Endometrial microvascular endothelial cells (primary cell): ENCODE data around the gene UTY. TPM values are rescaled to one million over a fixed set of nuclear protein-coding genes. Genes with fewer than 3 reads are reported as not detected.

Experiments used
- in situ Hi-C: cut with HindIII; loops from 2 replicates; pipeline ENCODE4 v1.10.0; 2017; ENCODE audit warnings: low sequenced_read_pairs, low pct_unique_long_range_greater_than_20kb; ENCODE audit errors: inconsistent ontology term
- total RNA-seq: library from RNA; depleted of rRNA; stranded (reverse); fragments of >200 nt; gene quantifications from one replicate; pipeline ENCODE4 v1.2.3, GENCODE V29; 2015; ENCODE audit errors: inconsistent ontology term

Gene UTY
- total RNA-seq, 1 donor from 2014 or later: not detected

GRCh38 chrY:13423281-13423732 lies 56.5 kb downstream of the UTY start:
- in situ Hi-C loops: no loop called here

- in situ Hi-C loops: no loop called here
These were observed 62.8 kb downstream of the UTY start for GRCh38 chrY:13416869-13417661.

DNA sequence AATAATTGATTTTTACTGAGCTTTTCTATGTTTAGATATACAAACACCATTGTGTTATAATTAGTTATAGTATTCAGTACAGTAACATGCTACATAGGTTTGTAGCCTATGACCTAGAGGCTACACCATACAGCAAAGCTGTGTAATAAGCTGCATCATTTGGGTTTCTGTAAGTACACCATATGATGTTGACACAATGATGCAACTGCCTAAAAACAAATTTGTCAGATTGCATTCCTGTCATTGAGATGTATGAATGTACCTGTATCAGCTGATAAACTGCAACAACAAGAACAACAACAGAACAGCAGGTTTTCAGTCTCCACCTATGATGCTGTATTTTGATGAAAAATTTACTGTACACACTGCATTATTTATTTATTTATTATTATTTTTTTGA lies 64.3 kb downstream of the UTY start:
- in situ Hi-C loops: no loop called here

DNA sequence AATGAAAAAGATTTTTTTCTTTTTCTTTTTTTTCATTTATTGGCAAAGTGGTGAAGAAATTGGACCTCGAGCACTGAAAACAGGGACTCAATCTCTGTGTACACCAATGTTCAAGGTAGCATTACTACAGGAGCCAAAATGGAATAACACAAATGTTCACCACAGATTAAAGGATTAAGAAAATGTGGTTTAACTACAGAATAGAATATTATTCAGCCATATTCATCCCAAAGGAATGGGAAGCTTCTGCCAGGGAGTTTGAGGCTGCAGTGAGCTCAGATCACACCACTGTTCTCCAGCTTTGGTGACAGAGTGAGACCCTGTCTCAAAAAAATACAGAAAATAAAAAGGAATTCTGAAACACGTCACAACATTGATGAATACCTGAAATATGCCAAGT lies 81.0 kb downstream of the UTY start:
- in situ Hi-C loops: no loop called here

- in situ Hi-C loops: no loop called here
These were observed 98.6 kb downstream of the UTY start for GRCh38 chrY:13381110-13381683.

- in situ Hi-C loops: no loop called here
These were observed 108.7 kb downstream of the UTY start for GRCh38 chrY:13370868-13371800.

DNA sequence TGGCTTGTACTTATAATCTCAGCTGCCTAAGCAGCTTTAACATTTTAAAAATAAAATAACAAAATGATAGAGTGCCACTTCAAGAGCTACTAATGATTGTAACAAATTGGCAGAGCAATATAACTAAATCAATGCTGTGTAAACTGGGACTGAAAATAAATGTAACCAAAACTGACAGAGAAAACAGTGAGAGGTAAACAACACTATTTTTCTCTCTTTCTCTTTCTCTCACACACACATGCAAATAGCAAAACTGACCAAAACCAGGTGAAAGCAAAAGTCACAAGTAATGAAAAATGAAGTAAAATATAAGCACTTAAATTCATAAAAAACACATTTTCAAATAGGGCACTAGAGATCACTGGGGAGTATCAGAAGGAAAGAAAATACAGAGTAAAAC lies 109.6 kb downstream of the UTY start:
- in situ Hi-C loops: no loop called here

GRCh38 chrY:13368513-13368845 lies 111.4 kb downstream of the UTY start:
- in situ Hi-C loops: no loop called here

DNA sequence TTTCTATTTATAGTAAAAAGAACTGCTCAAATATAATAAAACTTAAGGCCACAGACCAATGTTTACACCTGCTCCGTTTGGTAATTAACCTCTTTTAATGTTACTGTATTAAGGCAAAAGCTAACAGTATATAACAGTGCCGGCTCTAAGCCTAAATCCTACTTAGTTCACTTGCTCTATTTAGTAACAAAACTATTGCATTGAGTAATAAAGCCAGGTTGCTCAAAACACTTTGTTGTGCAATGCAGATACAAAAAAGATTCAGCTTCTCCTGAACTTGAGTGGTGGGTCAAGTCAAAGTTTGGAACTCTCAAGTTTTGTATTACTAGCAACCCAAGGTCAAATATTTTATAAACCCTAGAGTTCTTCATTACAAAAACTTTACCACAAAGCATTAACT lies 116.2 kb downstream of the UTY start:
- in situ Hi-C loops: no loop called here

DNA sequence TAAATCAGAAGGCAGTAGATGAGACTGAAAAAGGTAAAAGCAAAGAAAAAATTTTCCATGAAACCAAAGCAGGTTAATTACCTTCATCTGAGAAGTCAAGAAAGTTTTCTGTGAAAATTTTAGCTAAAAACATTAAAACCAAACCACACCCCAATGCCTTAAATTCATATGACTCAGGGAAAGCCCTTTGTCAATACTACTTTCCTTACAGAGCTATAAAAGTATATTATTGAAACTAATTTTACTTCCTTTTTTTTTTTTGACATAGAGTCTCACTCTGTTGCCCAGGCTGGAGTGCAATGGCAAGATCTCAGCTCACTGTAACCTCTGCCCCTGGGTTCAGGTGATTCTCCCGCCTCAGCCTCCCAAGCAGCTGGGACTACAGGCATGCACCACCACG lies 117.2 kb downstream of the UTY start:
- in situ Hi-C loops: no loop called here

DNA sequence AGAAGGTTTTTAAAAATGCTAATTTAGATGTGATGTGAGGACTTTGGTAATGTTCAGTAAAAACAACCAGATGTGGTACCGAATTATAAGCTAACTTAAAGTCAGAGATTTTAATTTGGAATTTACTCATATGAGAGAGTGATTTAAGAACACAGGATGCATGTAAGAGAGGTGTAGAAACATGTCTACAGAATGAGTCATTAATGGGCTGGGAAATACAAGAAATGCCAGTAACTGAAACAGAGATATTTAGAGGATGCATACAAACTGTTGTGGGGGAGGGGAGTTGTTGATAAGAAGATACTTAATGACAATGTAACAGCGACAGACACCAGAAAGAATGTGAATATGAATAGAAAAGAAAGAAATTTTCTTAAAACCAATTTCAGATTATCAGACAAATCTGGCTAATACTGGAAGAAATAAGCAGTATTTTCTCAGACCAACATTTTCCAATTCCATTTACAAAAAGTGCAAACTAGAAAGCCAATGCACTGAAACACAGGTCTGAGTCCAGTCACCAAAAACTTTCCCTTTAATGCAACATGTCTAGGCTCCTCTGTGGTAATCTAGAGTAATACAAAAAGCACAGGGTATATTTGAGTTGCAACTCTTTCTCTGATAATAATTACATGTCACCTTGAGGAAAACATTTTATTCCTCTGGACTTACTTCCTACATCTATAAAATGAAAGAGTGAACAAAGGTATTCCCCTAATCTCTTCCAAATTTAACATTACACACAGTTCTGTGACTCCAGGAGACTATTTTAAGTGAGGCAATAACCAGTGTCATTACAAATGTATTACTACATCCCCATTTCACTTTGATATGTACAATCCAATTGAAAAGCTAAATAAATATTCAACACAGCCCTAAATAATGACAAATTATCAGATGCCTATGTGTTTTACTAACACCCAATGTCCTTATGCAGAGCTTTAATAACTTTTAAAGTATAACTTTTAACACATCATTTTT lies 117.9 kb downstream of the UTY start:
- in situ Hi-C loops: no loop called here

GRCh38 chrY:13351443-13351842 lies 128.4 kb downstream of the UTY start:
- in situ Hi-C loops: no loop called here

- in situ Hi-C loops: no loop called here
These were observed 132.7 kb downstream of the UTY start for GRCh38 chrY:13347106-13347505.

DNA sequence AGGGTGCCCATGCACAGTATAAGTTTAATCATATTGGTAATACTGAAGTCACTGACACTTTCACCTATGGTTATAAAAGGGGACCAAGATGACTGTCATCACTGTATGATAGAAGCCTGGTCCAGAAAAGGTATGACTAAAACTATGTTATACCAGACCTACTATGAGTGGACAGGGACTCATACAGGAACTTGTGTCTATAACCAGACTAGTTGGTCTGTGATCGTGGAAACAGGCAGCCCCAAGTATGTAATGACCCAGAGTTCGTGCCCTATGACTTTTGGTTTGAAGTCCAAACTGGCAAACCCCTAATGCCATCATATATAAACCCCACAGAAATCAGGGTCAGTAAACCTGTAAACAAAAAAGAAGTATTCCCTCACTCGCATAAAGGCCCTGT lies 134.3 kb downstream of the UTY start:
- in situ Hi-C loops: no loop called here

DNA sequence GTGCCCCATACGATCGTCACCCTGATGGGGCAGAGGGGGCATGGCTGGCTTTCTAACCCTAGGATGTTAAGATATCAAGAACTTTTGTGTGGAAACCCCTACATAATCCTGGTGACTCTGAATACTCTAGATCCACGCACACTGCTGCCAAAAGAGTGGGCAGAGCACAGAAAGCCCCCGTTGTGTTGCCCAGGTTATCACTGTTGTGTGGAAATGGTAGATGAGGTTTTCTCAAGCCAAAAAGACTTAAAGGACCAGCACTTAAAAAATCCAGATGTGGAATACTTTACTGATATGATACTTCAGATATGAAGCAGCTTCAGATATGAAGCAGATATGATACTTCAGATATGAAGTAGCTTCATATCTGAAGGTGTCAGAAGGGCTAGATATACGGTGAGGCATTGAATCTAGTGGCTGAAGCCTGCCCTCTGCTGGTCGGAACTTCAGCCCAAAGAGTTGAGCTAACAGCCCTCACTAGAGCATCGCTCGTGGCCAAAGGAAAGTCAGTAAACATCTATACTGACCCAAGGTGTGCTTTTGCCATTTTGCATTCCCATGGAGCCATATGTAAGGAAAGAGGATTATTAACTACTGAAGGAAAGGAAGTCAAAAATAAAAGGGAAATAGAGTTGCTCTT lies 136.4 kb downstream of the UTY start:
- in situ Hi-C loops: no loop called here

- in situ Hi-C loops: no loop called here
These were observed 139.9 kb downstream of the UTY start for GRCh38 chrY:13339939-13340338.

GRCh38 chrY:13339381-13339780 lies 140.5 kb downstream of the UTY start:
- in situ Hi-C loops: no loop called here

- in situ Hi-C loops: no loop called here
These were observed 141.1 kb downstream of the UTY start for GRCh38 chrY:13338711-13339110.
